GM15510 (cell line): ENCODE data around the gene TEKT4.

Experiments used
- POLR2A ChIP-seq: IDR thresholded peaks from 3 replicates; pipeline ENCODE4 v1.6.1; 2011; ENCODE audit warnings: borderline replicate concordance; ENCODE audit not compliant: insufficient read length; ENCODE audit errors: extremely low read depth

Gene TEKT4

GRCh38 chr2:94875820-94876522, 4.7 kb downstream of the TEKT4 start:
- no peak for TF ChIP-seq POLR2A

GRCh38 chr2:94876523-94876863, 5.3 kb downstream of the TEKT4 start:
- no peak for TF ChIP-seq POLR2A

- no peak for TF ChIP-seq POLR2A
Observed at GRCh38 chr2:94877129-94877528, 5.9 kb downstream of the TEKT4 start.

- no peak for TF ChIP-seq POLR2A
Observed at GRCh38 chr2:94879314-94879981, 8.2 kb downstream of the TEKT4 start.

- no peak for TF ChIP-seq POLR2A
Observed at GRCh38 chr2:94879982-94880377, 8.8 kb downstream of the TEKT4 start.

GRCh38 chr2:94880507-94880906, 9.3 kb downstream of the TEKT4 start:
- TF ChIP-seq POLR2A: no peak

GRCh38 chr2:94881070-94881469, 9.8 kb downstream of the TEKT4 start:
- no peak for TF ChIP-seq POLR2A

- TF ChIP-seq POLR2A: no peak
Observed at GRCh38 chr2:94890234-94890633, 19.0 kb downstream of the TEKT4 start.

GRCh38 chr2:94923196-94923595, 52.0 kb downstream of the TEKT4 start:
- TF ChIP-seq POLR2A: no peak
